Measurements from ENCODE around the gene FHIT. TPM values are rescaled to one million over a fixed set of nuclear protein-coding genes. Genes with fewer than 3 reads are reported as not detected.
A peak's percentile ranks its signal among the peaks of the same experiment; 100 is the strongest.

Gene FHIT
- total and polyA plus RNA-seq, 2 of the 4 experiments (the other 2 are of a cell fraction) = 0.07 TPM; not detected in 1

GRCh38 chr3:60309539-60310268 is 941.5 kb downstream of the FHIT start:
- Histone ChIP-seq H3K4ac (ENCODE audit: low read depth, low read length) (no peak overlapping the region), H3K9ac (ENCODE audit: low read depth, low read length) (no peak overlapping the region), H2AK9ac (replicated peaks; ENCODE audit: low read depth, low read length, poor library complexity) (no peak overlapping the region), H2BK120ac (ENCODE audit: low read depth, low read length) (no peak overlapping the region), H2AK5ac (ENCODE audit: low read depth, low read length) (no peak overlapping the region), H2BK20ac (ENCODE audit: low read depth, low read length) (no peak overlapping the region), H2BK5ac (ENCODE audit: low read depth, low read length, poor library complexity, severe bottlenecking) (no peak overlapping the region), H2AFZ (replicated peaks; ENCODE audit: low read length, poor library complexity) (no peak overlapping the region), H3K56ac (ENCODE audit: extremely low read depth, insufficient read depth, low read length) (no peak overlapping the region), H3K14ac (replicated peaks; ENCODE audit: low read depth, low read length) (no peak overlapping the region), H3K36me3 (ENCODE audit: control insufficient read depth, insufficient read depth, low read length) (no peaks in the 10 kb centered on the region), H3K27ac (ENCODE audit: insufficient read depth, low read length) (no peak overlapping the region), H3K4me1 (ENCODE audit: control insufficient read depth, insufficient read depth, low read length) (no peaks in the 10 kb centered on the region; the same call in 1 of the 2 replicates), H4K5ac (ENCODE audit: low read depth, low read length) (no peak overlapping the region), H3K27me3 (ENCODE audit: control insufficient read depth, insufficient read depth, low read length) (no peaks in the 10 kb centered on the region), H4K20me1 (ENCODE audit: insufficient read depth, low read length) (no peaks in the 10 kb centered on the region), H3K79me1 (ENCODE audit: low read depth in 1 of 2, low read length in 2 of 2) (no peaks in the 10 kb centered on the region), H3K9me3 (ENCODE audit: control insufficient read depth, insufficient read depth, low read length) (no peaks in the 10 kb centered on the region), H2BK15ac (ENCODE audit: low read depth, low read length) (0 out of 3 replicates have a peak overlapping the region, but pooled peaks have one; percentile 36), H4K91ac (ENCODE audit: insufficient read depth, low read depth, low read length) (no peak overlapping the region), H3K18ac (ENCODE audit: low read depth, low read length) (no peak overlapping the region), H3K23ac (ENCODE audit: low read depth, low read length) (no peak overlapping the region), H4K8ac (ENCODE audit: low read depth in 2 of 2, low read length in 2 of 2) (no peak overlapping the region), H3K4me3 (ENCODE audit: insufficient read depth, low read depth, low read length) (no peak overlapping the region), H3K9me1 (ENCODE audit: insufficient read depth, low read length) (no peaks in the 10 kb centered on the region), H3K4me2 (ENCODE audit: low read depth, low read length) (no peak overlapping the region)
- WGBS, 2 experiments (ENCODE audit: extremely low coverage in 2 of 2, insufficient read length in 1 of 2) = no CpG with 5 or more reads among the region's 6 CpGs
- ChIA-PET POLR2A (ENCODE audit: unreplicated experiment) (no interaction called here), CTCF (no interaction called here)
- ATAC-seq (ENCODE audit: low read depth) (no peak), DNase-seq (no peak)
- TF ChIP-seq POLR2A (IDR thresholded peaks at IDR 0.05; ENCODE audit: low read depth, low read length) (no peak), FOS (IDR thresholded peaks at IDR 0.05; ENCODE audit: low read depth, low read length) (no peak), NFE2L2 (IDR thresholded peaks at IDR 0.05; ENCODE audit: low read depth, low read length) (no peak), USF2 (IDR thresholded peaks at IDR 0.05; ENCODE audit: low read depth, low read length) (no peak), MXI1 (IDR thresholded peaks at IDR 0.05; ENCODE audit: borderline replicate concordance, low read depth, low read length) (no peak), CHD1 (IDR thresholded peaks at IDR 0.05; ENCODE audit: low read depth, low read length) (no peak), RAD21 (IDR thresholded peaks at IDR 0.05; ENCODE audit: low read length) (no peak), SMC3 (IDR thresholded peaks at IDR 0.05; ENCODE audit: low read depth, low read length) (no peak), RCOR1 (IDR thresholded peaks at IDR 0.05; ENCODE audit: insufficient replicate concordance, low read length) (no peak), RFX5 (IDR thresholded peaks at IDR 0.05; ENCODE audit: low read depth, low read length) (no peak), BHLHE40 (IDR thresholded peaks at IDR 0.05; ENCODE audit: low read depth, low read length) (no peak), MAZ (IDR thresholded peaks at IDR 0.05; ENCODE audit: borderline replicate concordance, low read depth, low read length) (no peak)
- no TSS peak for BruUV-seq (replicated peaks)
- dilution Hi-C loops (cut with HindIII; ENCODE audit: low sequenced_read_pairs, unreplicated experiment) = no loop called here
- intact Hi-C loops (cut with micrococcal nuclease) = loop anchor here (10.0 kb wide), 2 partner anchors 735 to 1095 kb away; no protein-coding TSS in a partner anchor
- in situ Hi-C loops (cut with MboI; ENCODE audit: low sequenced_read_pairs) = no loop called here
